Vagina (tissue), 2 donors: Measurements from ENCODE around the gene TMEM178B.

ENCODE experiments used
- POLR2AphosphoS5 ChIP-seq, 2 donors: sonication (generic); formaldehyde crosslinking; IDR thresholded peaks; one replicate each; pipeline ENCODE4 v1.9.0; 2017; ENCODE audit warnings: antibody characterized with exemption in 2 of 2, mild to moderate bottlenecking in 2 of 2, low read depth in 1 of 2; ENCODE audit not compliant: insufficient read depth in 1 of 2
- TF ChIP-seq, protein P1 (sequence below), 3 experiments: fragments of 450-650 bp in 2 of 3; fragments of 200-600 bp in 1 of 3; sonication (generic) in 1 of 3; IDR thresholded peaks; one replicate each; pipeline ENCODE4 v1.5.1; 2017 to 2019; ENCODE audit warnings: antibody characterized with exemption in 3 of 3, mild to moderate bottlenecking in 2 of 3, moderate library complexity in 2 of 3

DNA sequence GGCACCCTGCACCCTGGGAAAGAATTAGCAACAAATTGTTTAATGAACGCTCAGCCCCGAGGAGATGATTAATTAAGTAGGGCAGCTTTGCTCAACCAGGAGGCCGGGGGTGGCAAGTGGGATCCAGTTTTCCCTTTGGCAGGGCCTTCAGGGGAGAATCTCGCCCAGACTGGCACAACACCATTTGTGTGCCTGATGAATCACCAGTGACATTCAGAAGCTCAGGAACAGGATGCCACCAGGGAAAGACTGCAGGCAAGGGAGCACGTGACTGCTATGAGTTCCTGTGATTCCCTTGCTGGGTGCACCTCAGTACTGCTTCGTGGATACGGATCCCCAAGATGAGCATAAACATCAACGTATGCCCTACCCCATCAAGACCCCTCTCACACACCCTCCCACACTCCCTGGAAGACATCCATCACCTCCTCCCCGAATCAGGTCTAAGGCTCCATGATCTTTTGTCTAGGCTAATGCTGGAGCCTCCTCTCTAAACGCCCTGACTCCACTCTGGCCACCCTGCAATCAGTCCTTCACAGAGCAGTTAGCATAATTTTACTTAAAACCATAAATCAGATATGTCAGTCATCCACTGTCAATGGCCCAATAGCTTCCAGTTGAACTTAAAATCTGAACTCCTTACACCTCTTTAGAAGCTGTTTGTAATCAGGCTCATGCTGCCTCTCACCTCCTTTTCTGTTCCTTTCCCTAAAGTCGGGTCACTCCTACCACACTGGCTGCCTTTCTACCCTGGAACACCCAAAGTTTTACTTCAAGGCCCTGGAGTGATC lies 368.2 kb downstream of the TMEM178B start:
- TF ChIP-seq, protein P1, sequence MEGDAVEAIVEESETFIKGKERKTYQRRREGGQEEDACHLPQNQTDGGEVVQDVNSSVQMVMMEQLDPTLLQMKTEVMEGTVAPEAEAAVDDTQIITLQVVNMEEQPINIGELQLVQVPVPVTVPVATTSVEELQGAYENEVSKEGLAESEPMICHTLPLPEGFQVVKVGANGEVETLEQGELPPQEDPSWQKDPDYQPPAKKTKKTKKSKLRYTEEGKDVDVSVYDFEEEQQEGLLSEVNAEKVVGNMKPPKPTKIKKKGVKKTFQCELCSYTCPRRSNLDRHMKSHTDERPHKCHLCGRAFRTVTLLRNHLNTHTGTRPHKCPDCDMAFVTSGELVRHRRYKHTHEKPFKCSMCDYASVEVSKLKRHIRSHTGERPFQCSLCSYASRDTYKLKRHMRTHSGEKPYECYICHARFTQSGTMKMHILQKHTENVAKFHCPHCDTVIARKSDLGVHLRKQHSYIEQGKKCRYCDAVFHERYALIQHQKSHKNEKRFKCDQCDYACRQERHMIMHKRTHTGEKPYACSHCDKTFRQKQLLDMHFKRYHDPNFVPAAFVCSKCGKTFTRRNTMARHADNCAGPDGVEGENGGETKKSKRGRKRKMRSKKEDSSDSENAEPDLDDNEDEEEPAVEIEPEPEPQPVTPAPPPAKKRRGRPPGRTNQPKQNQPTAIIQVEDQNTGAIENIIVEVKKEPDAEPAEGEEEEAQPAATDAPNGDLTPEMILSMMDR (IDR thresholded peaks at IDR 0.05) = no peak
- no peak for TF ChIP-seq POLR2AphosphoS5 (IDR thresholded peaks at IDR 0.05; ENCODE audit: insufficient read depth in 1 of 2, low read depth in 1 of 2)
